ENCODE measurements around the gene SLC30A7.

The SLC30A7 gene

GRCh38 chr1:100903777-100904176 lies 7.9 kb downstream of the SLC30A7 start:
- peaks cover 75% of the 10 kb centered on the region for H3K36me3 ChIP-seq (ENCODE audit: insufficient read depth, low read length)
- H3K4me3 ChIP-seq (ENCODE audit: low read depth, low read length, poor library complexity, severe bottlenecking) = no peak overlapping the region
- no peaks in the 10 kb centered on the region for H3K79me2 ChIP-seq (ENCODE audit: insufficient read depth, low read length)
- H3K27me3 ChIP-seq (ENCODE audit: insufficient read depth, low read length) = no peaks in the 10 kb centered on the region
- no peaks in the 10 kb centered on the region; the same call in 1 of the 2 replicates for H3F3A ChIP-seq (ENCODE audit: insufficient read depth, low read length)
- H2AFZ ChIP-seq (ENCODE audit: low read length) = no peak overlapping the region
- no peaks in the 10 kb centered on the region for H3K9me2 ChIP-seq (ENCODE audit: low read depth, low read length)
- TF ChIP-seq CTCF (IDR thresholded peaks at IDR 0.05; ENCODE audit: low read length) (no peak), EZH2 (IDR thresholded peaks at IDR 0.05; ENCODE audit: borderline replicate concordance, low read length) (no peak)
- H4K20me1 ChIP-seq (ENCODE audit: insufficient read depth, low read length) = no peaks in the 10 kb centered on the region
- H3K4me2 ChIP-seq (ENCODE audit: low read length) = no peak overlapping the region
- H3K9me3 ChIP-seq (ENCODE audit: low read length) = no peaks in the 10 kb centered on the region
- H3K27ac ChIP-seq (ENCODE audit: low read depth, low read length, poor library complexity, severe bottlenecking) = no peak overlapping the region
- no peak overlapping the region for H3K9ac ChIP-seq (ENCODE audit: low read length)
- H3K4me1 ChIP-seq (ENCODE audit: insufficient read depth, low read length, severe bottlenecking) = no peaks in the 10 kb centered on the region

DNA sequence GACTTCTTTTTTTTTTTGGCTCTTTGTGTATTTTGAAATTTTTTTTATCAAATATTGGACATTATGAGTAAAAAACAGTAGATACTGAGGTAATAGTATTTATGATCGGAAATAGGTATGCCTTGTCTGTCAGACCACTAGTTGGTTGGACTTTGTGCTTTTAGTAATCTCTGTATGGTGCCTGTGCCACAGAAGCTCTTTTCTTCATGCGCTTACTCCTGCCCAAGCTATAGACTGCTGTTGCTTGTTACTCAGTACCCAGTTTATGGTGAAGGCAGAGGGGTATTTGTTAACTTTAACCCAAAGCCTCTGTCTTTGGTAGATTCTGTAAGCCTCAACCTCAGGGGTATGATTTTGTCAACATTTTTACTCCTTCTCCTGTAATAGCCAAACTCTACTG lies 8.6 kb downstream of the SLC30A7 start:
- Histone ChIP-seq H3K4me3 (ENCODE audit: low read depth, low read length, poor library complexity, severe bottlenecking) (no peak overlapping the region), H3K27ac (ENCODE audit: low read depth, low read length, poor library complexity, severe bottlenecking) (no peak overlapping the region), H3K4me2 (ENCODE audit: low read length) (no peak overlapping the region), H2AFZ (ENCODE audit: low read length) (no peak overlapping the region), H3F3A (ENCODE audit: insufficient read depth, low read length) (no peaks in the 10 kb centered on the region; the same call in 1 of the 2 replicates), H4K20me1 (ENCODE audit: insufficient read depth, low read length) (no peaks in the 10 kb centered on the region), H3K36me3 (ENCODE audit: insufficient read depth, low read length) (peaks cover 74% of the 10 kb centered on the region), H3K27me3 (ENCODE audit: insufficient read depth, low read length) (no peaks in the 10 kb centered on the region), H3K79me2 (ENCODE audit: insufficient read depth, low read length) (no peaks in the 10 kb centered on the region), H3K9ac (ENCODE audit: low read length) (no peak overlapping the region), H3K9me2 (ENCODE audit: low read depth, low read length) (no peaks in the 10 kb centered on the region), H3K9me3 (ENCODE audit: low read length) (no peaks in the 10 kb centered on the region), H3K4me1 (ENCODE audit: insufficient read depth, low read length, severe bottlenecking) (no peaks in the 10 kb centered on the region)
- TF ChIP-seq EZH2 (IDR thresholded peaks at IDR 0.05; ENCODE audit: borderline replicate concordance, low read length) (no peak), CTCF (IDR thresholded peaks at IDR 0.05; ENCODE audit: low read length) (no peak)

GRCh38 chr1:100905181-100905580 lies 9.3 kb downstream of the SLC30A7 start:
- H3K36me3 ChIP-seq (ENCODE audit: insufficient read depth, low read length) = peaks cover 76% of the 10 kb centered on the region
- no peak overlapping the region for H3K4me3 ChIP-seq (ENCODE audit: low read depth, low read length, poor library complexity, severe bottlenecking)
- H3K4me1 ChIP-seq (ENCODE audit: insufficient read depth, low read length, severe bottlenecking) = no peaks in the 10 kb centered on the region
- H3K9ac ChIP-seq (ENCODE audit: low read length) = no peak overlapping the region
- no peak overlapping the region for H2AFZ ChIP-seq (ENCODE audit: low read length)
- no peaks in the 10 kb centered on the region; the same call in 1 of the 2 replicates for H3F3A ChIP-seq (ENCODE audit: insufficient read depth, low read length)
- H3K9me2 ChIP-seq (ENCODE audit: low read depth, low read length) = no peaks in the 10 kb centered on the region
- H3K4me2 ChIP-seq (ENCODE audit: low read length) = no peak overlapping the region
- no peak overlapping the region for H3K27ac ChIP-seq (ENCODE audit: low read depth, low read length, poor library complexity, severe bottlenecking)
- no peaks in the 10 kb centered on the region for H3K79me2 ChIP-seq (ENCODE audit: insufficient read depth, low read length)
- no peaks in the 10 kb centered on the region for H4K20me1 ChIP-seq (ENCODE audit: insufficient read depth, low read length)
- H3K9me3 ChIP-seq (ENCODE audit: low read length) = no peaks in the 10 kb centered on the region
- TF ChIP-seq EZH2 (IDR thresholded peaks at IDR 0.05; ENCODE audit: borderline replicate concordance, low read length) = no peak
- no peak for TF ChIP-seq CTCF (IDR thresholded peaks at IDR 0.05; ENCODE audit: low read length)
- H3K27me3 ChIP-seq (ENCODE audit: insufficient read depth, low read length) = no peaks in the 10 kb centered on the region

Measured in OCI-LY1 (cell line).